ENCODE measurements around the gene LDLRAP1. TPM values are rescaled to one million over a fixed set of nuclear protein-coding genes. Genes with fewer than 3 reads are reported as not detected.
A peak's percentile ranks its signal among the peaks of the same experiment; 100 is the strongest.

LDLRAP1 gene
- total RNA-seq, 1 experiment from 2014 or later: 26.0 TPM

- no peak for TF ChIP-seq REST (IDR thresholded peaks at IDR 0.05; ENCODE audit: low read depth)
Observed at GRCh38 chr1:25502957-25503356, 40.4 kb upstream of the LDLRAP1 start (continued).

DNA sequence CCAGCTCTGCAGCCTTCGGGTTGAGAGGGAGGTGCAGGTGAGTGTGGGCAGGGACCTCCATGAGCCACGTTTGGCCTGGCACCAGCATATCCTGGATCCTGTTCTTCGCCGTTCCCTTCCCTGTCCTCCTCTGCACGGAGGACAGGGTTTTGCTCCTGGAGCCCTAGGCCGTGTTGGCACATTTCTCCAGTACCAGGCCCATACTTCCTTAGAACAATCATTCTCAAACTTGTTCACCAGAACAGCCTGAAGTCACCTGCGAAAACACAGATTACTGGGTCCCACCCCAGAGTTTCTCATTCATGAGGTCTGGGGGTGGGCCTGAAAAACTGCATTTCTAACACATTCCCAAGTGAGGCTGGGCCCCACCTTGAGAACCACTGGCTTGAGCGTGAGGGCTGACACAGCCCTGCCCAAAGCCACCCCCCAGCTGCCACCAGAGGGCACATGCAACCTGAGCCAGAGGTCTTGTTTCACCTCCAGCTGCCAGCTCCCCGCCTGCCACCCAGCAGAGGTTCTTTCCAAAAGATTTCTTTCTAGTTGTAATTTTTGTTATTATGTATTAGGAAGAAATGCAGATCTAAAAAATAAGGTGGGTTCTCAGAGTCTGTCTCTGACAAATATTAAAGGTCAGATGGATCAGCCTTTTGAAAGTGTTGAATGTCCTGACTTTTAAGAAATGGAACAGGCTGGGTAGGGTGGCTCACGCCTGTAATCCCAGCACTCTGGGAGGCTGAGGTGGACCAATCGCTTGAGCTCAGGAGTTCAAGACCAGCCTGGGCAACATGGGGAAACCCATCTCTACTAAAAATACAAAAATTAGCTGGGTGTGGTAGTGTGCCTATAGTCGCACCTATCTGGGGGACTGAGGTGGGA lies 39.6 kb upstream of the LDLRAP1 start:
- Histone ChIP-seq H3K4me2 (ENCODE audit: low read length) (peak overlapping the region; percentile 17; the same call in 1 of the 2 replicates), H3K9ac (ENCODE audit: low read length) (no peak overlapping the region), H3K79me2 (ENCODE audit: insufficient read depth, low read length) (no peaks in the 10 kb centered on the region), H3K9me3 (ENCODE audit: control insufficient read depth in 1 of 2, insufficient read depth in 1 of 2, low read depth in 1 of 2, low read length in 2 of 2) (no peaks in the 10 kb centered on the region), H3K4me1 (ENCODE audit: control insufficient read depth in 1 of 2, insufficient read depth in 2 of 2, low read length in 2 of 2) (peaks cover 10 to 18% of the 10 kb centered on the region in 2 experiments), H3K4me3 (replicated peaks in 1 of 2; ENCODE audit: low read depth in 1 of 2, low read length in 2 of 2) (no peak overlapping the region), H3K36me3 (ENCODE audit: control insufficient read depth in 1 of 2, insufficient read depth in 2 of 2, low read length in 2 of 2) (no peaks in the 10 kb centered on the region), H4K20me1 (ENCODE audit: insufficient read depth) (no peaks in the 10 kb centered on the region), H2AFZ (ENCODE audit: low read depth, low read length, poor library complexity, severe bottlenecking) (no peak overlapping the region), H3K27me3 (ENCODE audit: insufficient read depth, low read length) (no peaks in the 10 kb centered on the region), H3K27ac (ENCODE audit: low read depth, low read length) (no peak overlapping the region), H3K9me2 (ENCODE audit: insufficient read depth) (no peaks in the 10 kb centered on the region)
- ChIA-PET POLR2A (no interaction called here), RAD21 (ENCODE audit: low non-redundant PET in 1 of 2, low total read pairs in 2 of 2, uncharacterized antibody in 2 of 2, unreplicated experiment in 2 of 2) (interaction anchor here (1.0 kb wide), 2 partner anchors 294 to 307 kb away, joined by 3 read pairs; no protein-coding TSS in a partner anchor), CTCF (interaction anchor here (0.9 to 1.8 kb wide), 10 partner anchors 10 to 307 kb away, joined by 3 to 12 read pairs (median 5); no protein-coding TSS in a partner anchor)
- intact Hi-C loops (cut with micrococcal nuclease): loop anchor here (1.0 to 5.0 kb wide), 3 partner anchors 17 to 307 kb away; no protein-coding TSS in a partner anchor
- TF ChIP-seq SIN3A (IDR thresholded peaks at IDR 0.05; ENCODE audit: low read depth) (no peak), RAD21 (IDR thresholded peaks at IDR 0.05; ENCODE audit: low read depth) (peak; percentile 93), EZH2 (IDR thresholded peaks at IDR 0.05) (no peak), CBX3 (IDR thresholded peaks at IDR 0.05; ENCODE audit: low read depth) (no peak), ELF1 (IDR thresholded peaks at IDR 0.05; ENCODE audit: borderline replicate concordance, low read depth) (no peak)
- TF ChIP-seq, protein P1, sequence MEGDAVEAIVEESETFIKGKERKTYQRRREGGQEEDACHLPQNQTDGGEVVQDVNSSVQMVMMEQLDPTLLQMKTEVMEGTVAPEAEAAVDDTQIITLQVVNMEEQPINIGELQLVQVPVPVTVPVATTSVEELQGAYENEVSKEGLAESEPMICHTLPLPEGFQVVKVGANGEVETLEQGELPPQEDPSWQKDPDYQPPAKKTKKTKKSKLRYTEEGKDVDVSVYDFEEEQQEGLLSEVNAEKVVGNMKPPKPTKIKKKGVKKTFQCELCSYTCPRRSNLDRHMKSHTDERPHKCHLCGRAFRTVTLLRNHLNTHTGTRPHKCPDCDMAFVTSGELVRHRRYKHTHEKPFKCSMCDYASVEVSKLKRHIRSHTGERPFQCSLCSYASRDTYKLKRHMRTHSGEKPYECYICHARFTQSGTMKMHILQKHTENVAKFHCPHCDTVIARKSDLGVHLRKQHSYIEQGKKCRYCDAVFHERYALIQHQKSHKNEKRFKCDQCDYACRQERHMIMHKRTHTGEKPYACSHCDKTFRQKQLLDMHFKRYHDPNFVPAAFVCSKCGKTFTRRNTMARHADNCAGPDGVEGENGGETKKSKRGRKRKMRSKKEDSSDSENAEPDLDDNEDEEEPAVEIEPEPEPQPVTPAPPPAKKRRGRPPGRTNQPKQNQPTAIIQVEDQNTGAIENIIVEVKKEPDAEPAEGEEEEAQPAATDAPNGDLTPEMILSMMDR (IDR thresholded peaks at IDR 0.05 in 2 of 3, conservative IDR thresholded peaks at IDR 0.05 in 1 of 3; ENCODE audit: borderline replicate concordance in 1 of 3, insufficient read depth in 1 of 3, low read depth in 2 of 3, low read length in 2 of 3): peak; percentile 77 to 89 (median 87)
- TF ChIP-seq, protein P2, sequence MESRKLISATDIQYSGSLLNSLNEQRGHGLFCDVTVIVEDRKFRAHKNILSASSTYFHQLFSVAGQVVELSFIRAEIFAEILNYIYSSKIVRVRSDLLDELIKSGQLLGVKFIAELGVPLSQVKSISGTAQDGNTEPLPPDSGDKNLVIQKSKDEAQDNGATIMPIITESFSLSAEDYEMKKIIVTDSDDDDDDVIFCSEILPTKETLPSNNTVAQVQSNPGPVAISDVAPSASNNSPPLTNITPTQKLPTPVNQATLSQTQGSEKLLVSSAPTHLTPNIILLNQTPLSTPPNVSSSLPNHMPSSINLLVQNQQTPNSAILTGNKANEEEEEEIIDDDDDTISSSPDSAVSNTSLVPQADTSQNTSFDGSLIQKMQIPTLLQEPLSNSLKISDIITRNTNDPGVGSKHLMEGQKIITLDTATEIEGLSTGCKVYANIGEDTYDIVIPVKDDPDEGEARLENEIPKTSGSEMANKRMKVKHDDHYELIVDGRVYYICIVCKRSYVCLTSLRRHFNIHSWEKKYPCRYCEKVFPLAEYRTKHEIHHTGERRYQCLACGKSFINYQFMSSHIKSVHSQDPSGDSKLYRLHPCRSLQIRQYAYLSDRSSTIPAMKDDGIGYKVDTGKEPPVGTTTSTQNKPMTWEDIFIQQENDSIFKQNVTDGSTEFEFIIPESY (IDR thresholded peaks at IDR 0.05; ENCODE audit: extremely low read depth, insufficient replicate concordance, low read length): no peak
- no TSS peak for BruUV-seq (replicated peaks)
- peak; percentile 98 for ATAC-seq
- peak; percentile 39 for DNase-seq (ENCODE audit: low read depth, low spot score)

All from HCT116 (cell line).